ENCODE data around the gene SLC12A7. TPM values are rescaled to one million over a fixed set of nuclear protein-coding genes. Genes with fewer than 3 reads are reported as not detected.
A peak's percentile ranks its signal among the peaks of the same experiment; 100 is the strongest.

Gene SLC12A7
- total RNA-seq, 4 donors from 2014 or later = 10.6 to 32.2 (median 18.1) TPM

DNA sequence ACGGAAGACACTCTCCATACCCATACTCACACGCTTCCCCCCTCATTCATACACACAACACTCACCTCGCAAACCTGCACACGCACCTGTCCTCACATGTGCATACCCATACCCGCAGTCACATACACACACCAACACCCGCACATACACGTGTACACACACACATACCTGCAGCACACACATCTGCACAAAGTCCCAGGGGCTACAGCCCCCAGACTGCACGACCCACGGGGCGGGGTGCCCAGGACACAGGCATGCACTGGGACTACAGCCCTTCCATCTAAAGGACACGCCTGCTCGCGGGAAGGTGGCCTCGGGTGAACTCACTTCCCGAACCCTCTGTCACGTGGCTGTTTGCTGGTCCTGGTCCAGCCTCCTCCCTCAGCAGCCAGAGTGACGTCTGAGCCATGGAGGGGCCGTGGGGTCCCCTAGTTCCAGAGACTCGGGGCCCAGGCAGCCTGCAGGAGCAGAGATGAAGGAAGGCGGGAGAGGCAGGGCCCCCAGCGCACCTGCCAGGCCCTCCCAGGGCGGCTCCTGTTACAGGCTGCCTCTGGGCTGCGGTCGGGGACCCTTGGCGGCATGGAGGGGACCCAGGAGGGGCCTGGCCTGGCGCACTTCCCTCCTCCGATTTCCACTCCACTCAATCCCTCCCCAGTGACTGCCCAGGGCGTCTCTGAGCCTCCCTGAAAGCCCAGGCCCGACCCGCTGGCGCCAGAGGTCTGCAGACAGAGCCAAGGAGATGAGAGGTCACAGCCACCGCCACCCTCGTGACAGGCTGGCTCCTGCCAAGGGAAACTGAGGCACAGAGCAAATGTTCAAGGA is 8.1 kb downstream of the SLC12A7 start:
- peak; percentile 69 to 93 for DNase-seq (ENCODE audit: low spot score in 2 of 2)
- intact Hi-C loops (cut with DNase I; ENCODE audit: low total_unique reads) = no loop called here
- no peak overlapping the region for H3K4me3 ChIP-seq (ENCODE audit: low read depth, poor library complexity, severe bottlenecking)
- TF ChIP-seq, protein P1, sequence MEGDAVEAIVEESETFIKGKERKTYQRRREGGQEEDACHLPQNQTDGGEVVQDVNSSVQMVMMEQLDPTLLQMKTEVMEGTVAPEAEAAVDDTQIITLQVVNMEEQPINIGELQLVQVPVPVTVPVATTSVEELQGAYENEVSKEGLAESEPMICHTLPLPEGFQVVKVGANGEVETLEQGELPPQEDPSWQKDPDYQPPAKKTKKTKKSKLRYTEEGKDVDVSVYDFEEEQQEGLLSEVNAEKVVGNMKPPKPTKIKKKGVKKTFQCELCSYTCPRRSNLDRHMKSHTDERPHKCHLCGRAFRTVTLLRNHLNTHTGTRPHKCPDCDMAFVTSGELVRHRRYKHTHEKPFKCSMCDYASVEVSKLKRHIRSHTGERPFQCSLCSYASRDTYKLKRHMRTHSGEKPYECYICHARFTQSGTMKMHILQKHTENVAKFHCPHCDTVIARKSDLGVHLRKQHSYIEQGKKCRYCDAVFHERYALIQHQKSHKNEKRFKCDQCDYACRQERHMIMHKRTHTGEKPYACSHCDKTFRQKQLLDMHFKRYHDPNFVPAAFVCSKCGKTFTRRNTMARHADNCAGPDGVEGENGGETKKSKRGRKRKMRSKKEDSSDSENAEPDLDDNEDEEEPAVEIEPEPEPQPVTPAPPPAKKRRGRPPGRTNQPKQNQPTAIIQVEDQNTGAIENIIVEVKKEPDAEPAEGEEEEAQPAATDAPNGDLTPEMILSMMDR (IDR thresholded peaks at IDR 0.05) = peak in 1 of 3 donors; percentile 20
- TF ChIP-seq POLR2A (IDR thresholded peaks at IDR 0.05) = no peak
- WGBS, 2 donors = 18 to 22% methylated on average over 28 to 33 of the region's 33 CpGs

DNA sequence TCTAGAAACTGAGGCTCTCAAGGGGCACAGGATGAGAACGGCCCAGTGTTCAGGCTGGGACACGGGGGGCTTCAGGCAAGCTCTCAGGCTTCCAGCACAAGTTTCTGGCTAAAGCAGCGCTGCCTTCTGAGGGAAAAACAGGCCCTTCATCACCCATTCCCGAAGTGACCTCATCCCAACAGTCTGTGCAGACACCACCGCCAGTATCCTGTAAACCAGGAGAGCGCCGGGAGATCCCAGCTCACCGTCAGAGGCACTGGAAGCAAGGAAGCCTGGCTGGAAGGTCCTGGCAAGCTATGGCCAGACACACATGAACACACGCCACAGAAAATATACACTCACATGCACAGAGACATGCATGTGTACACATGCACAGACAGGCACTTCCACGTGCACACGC is 8.8 kb downstream of the SLC12A7 start:
- intact Hi-C loops (cut with DNase I; ENCODE audit: low total_unique reads) = no loop called here
- TF ChIP-seq POLR2A (IDR thresholded peaks at IDR 0.05) = no peak
- TF ChIP-seq, protein P1 (IDR thresholded peaks at IDR 0.05) = no peak
- no peak overlapping the region for H3K4me3 ChIP-seq (ENCODE audit: low read depth, poor library complexity, severe bottlenecking)
- DNase-seq (ENCODE audit: low spot score in 2 of 2) = no peak
- WGBS, 2 donors = 65 to 77% methylated on average over 9 to 11 of the region's 11 CpGs

DNA sequence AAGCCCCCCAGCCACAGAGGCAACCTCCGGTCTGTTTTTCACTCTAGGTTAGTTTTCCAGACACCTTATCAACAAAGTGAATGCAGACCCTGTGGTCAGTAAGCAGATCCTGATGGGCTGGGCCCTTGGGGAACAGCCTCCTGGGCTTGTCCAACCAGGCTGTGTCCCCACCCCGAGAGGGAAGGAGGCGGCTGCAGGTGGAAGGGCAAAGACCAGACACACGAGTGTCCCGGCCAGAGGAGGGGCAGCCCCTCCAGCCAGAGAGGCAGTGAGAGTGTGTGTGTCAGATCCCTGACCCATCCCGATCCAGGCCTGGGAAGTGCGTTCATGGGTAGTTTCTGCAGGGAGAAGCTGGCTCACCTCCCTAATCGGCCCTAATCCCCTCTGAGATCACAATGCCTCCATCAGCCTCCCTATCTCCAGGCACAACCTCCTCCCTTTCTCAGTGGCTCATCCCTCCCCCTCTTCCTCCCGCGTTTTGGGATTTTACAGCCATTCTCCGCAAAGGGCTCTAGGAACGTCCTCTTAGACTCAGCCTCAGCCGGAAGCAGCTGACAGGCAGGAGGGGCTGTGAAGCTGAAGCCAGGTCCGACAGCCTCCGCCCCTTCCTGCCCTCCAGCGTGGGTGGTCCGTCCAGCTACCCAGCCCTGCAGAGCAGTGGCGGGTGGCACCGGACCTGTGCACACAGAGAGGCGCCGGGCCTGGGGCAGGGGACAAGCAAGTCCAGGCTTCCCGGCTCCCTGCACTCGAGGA is 9.7 kb downstream of the SLC12A7 start:
- intact Hi-C loops (cut with DNase I; ENCODE audit: low total_unique reads) = no loop called here
- no peak for DNase-seq (ENCODE audit: low spot score in 2 of 2)
- TF ChIP-seq, protein P1 (IDR thresholded peaks at IDR 0.05) = no peak
- no peak for TF ChIP-seq POLR2A (IDR thresholded peaks at IDR 0.05)
- 51 to 58% methylated on average over 20 to 23 of the region's 23 CpGs for WGBS, 2 donors
- no peak overlapping the region for H3K4me3 ChIP-seq (ENCODE audit: low read depth, poor library complexity, severe bottlenecking)

DNA sequence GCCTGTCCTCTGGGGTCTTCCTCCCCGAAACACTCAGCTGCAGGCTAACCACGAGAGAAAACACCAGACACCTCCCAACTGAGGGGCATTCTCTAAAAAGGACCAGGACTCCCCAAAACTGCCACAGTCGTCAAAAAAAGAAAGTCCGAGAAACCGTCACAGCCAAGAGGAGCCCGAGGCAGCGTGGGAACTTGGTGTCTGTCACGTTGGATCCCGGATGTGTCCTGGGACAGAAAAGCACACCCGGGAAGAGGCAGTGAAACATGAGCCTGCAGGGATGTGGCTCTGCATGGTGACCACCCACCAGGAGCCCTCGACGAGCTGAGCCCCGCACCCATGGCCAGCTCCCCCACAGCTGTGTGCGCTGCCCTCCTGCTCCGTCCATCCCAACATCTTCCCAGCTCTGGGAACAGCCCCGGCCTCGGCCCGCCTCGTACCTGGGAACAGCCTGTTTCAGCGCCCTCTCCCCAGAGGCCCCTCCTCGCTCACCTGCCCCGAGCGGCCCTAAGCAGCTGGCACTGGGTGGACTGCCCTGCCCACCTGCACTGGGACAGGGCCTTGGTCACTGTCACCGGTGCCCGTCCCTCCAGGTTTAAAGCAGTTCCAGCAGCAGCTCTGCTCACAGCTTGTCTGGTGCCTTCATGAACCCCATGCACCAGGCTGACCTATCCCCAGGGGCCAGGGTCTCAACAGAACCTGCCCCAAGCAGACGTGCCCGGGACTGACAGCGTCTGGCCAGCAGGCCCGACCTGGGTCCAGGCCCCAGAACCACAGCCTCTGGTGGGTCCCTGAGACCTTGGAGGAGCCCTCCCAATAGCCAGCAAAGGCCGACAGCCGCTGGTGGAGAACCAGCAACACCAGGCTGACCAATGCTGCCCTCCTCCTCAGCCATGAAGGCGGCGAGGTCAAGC is 10.9 kb downstream of the SLC12A7 start:
- intact Hi-C loops (cut with DNase I; ENCODE audit: low total_unique reads) = no loop called here
- H3K4me3 ChIP-seq (ENCODE audit: low read depth, poor library complexity, severe bottlenecking) = no peak overlapping the region
- DNase-seq (ENCODE audit: low spot score in 2 of 2) = no peak
- no peak for TF ChIP-seq POLR2A (IDR thresholded peaks at IDR 0.05)
- TF ChIP-seq, protein P1 (IDR thresholded peaks at IDR 0.05) = no peak
- 85 to 88% methylated on average over 32 to 33 of the region's 33 CpGs for WGBS, 2 donors

DNA sequence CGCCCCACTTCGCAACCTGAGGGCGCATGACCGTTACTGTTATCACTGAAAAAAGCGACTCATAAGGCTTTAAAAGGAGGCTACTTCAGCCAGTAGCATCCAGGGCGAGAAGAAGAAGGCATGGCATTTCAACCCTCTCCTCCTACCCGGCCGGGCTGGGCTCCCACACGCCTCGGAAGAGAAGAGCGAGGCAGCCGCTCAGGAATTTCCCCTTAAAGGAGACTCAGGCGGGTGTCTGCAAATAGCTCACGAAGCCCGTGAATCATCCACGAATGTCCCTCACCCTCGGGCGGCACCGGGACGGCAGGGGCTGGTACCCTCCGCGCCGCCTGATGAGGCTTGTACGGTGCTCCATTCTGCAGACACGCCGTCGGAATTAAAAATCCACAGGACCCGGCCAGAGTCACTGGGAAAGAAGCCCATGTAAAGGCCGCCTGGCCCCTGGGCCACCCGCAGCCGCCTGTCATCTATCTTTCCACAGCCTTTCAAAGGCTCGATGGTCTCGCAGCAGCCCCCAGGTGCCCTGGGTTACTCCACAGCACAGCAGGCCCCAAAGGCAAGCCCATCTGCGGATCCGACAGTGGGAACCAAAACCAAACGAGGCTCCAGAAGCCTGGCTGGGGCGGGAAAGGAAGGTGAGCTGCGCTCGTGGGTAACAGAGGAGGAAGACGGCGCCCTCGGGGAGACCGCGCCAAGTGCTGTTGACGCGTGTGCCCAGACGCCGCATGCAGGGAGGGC is 11.8 kb downstream of the SLC12A7 start:
- no peak for DNase-seq (ENCODE audit: low spot score in 2 of 2)
- WGBS, 2 donors = 76 to 83% methylated on average over 36 to 48 of the region's 48 CpGs
- TF ChIP-seq POLR2A (IDR thresholded peaks at IDR 0.05) = no peak
- TF ChIP-seq, protein P1 (IDR thresholded peaks at IDR 0.05) = no peak
- intact Hi-C loops (cut with DNase I; ENCODE audit: low total_unique reads) = no loop called here
- H3K4me3 ChIP-seq (ENCODE audit: low read depth, poor library complexity, severe bottlenecking) = no peak overlapping the region
